Endothelial cell of umbilical vein (primary cell): ENCODE measurements around the gene RNF144B. TPM values are rescaled to one million over a fixed set of nuclear protein-coding genes. Genes with fewer than 3 reads are reported as not detected.

Experiments used
- BruUV-seq: library from RNA; stranded (reverse); fragments of 400-500 nt; replicated peaks from 2 replicates; lab custom pipeline; 2021; lab: Mats Ljungman, UMichigan
- CTCF ChIA-PET: fragments of 300-600, 350-600 bp; sonication (Branson Sonifier 250); formaldehyde crosslinking; loops from one replicate; lab custom pipeline; 2021; ENCODE audit warnings: antibody characterized with exemption, inconsistent platforms; lab: Charles Lee
- POLR2A ChIA-PET: fragments of 300-600, 350-600 bp; sonication (Branson Sonifier 250); formaldehyde crosslinking; loops from one replicate; lab custom pipeline; 2021; ENCODE audit warnings: antibody characterized with exemption, inconsistent platforms; lab: Charles Lee
- DNase-seq: peaks from one replicate; pipeline ENCODE4 v3.0.0-alpha.2; 2011; ENCODE audit warnings: low read depth, low spot score
- FAIRE-seq: peaks from 2 replicates; lab custom pipeline; 2011; peaks lifted over from hg19 to GRCh38; lab: Jason Lieb, UNC
- H2AFZ ChIP-seq: 2 replicates; pipeline ENCODE4 v1.6.0; 2012; ENCODE audit warnings: low read depth, low read length, control low read depth, inconsistent platforms
- H3K27ac ChIP-seq: 2 replicates; pipeline ENCODE4 v1.5.1; 2011; ENCODE audit warnings: low read depth, mild to moderate bottlenecking, control low read depth, low read length, moderate library complexity; ENCODE audit not compliant: insufficient read depth
- H3K27me3 ChIP-seq, 2 experiments: 2 replicates each; pipeline versions ENCODE4 v1.6.0 to v1.6.1; 2011; ENCODE audit warnings: low read length in 2 of 2, mixed read lengths in 1 of 2; ENCODE audit not compliant: control insufficient read depth in 2 of 2, insufficient read depth in 2 of 2
- H3K36me3 ChIP-seq, 2 experiments: 2 replicates in 1 of 2; 3 replicates in 1 of 2; pipeline ENCODE4 v1.5.1; 2011; ENCODE audit warnings: low read length in 2 of 2, mild to moderate bottlenecking in 1 of 2, moderate library complexity in 1 of 2; ENCODE audit not compliant: control insufficient read depth in 2 of 2, insufficient read depth in 2 of 2; ENCODE audit errors: extremely low read depth in 1 of 2
- H3K4me1 ChIP-seq: 3 replicates; pipeline ENCODE4 v1.5.1; 2011; ENCODE audit warnings: mild to moderate bottlenecking, low read length; ENCODE audit not compliant: control insufficient read depth, insufficient read depth; ENCODE audit errors: extremely low read depth
- H3K4me2 ChIP-seq: 2 replicates; pipeline ENCODE4 v1.6.1; 2011; ENCODE audit warnings: low read length, control low read depth, mixed read lengths; ENCODE audit not compliant: insufficient read depth
- H3K4me3 ChIP-seq, 3 experiments: fragments of 200-600 bp in 1 of 3; sonication (generic), shearing (Covaris generic) in 1 of 3; replicated peaks in 1 of 3; 2 replicates each; pipeline ENCODE4 v1.5.1; 2011 to 2016; ENCODE audit warnings: control low read depth in 3 of 3, low read length in 3 of 3, mild to moderate bottlenecking in 2 of 3, inconsistent platforms in 1 of 3, low read depth in 1 of 3, moderate library complexity in 1 of 3; ENCODE audit not compliant: insufficient read depth in 1 of 3
- H3K79me2 ChIP-seq: 2 replicates; pipeline ENCODE4 v1.6.0; 2012; ENCODE audit warnings: low read length, inconsistent platforms; ENCODE audit not compliant: control insufficient read depth, insufficient read depth
- H3K9ac ChIP-seq: replicated peaks from 2 replicates; pipeline ENCODE3; 2011; ENCODE audit warnings: low read length, control low read depth; ENCODE audit not compliant: insufficient read depth; ENCODE audit errors: extremely low read depth
- H3K9me1 ChIP-seq: replicated peaks from 3 replicates; pipeline ENCODE4 v1.6.0; 2011; ENCODE audit warnings: mild to moderate bottlenecking, low read length; ENCODE audit not compliant: control insufficient read depth, insufficient read depth; ENCODE audit errors: extremely low read depth
- H3K9me3 ChIP-seq: replicated peaks from 2 replicates; pipeline ENCODE4 v1.5.1; 2012; ENCODE audit warnings: low read length, inconsistent platforms; ENCODE audit not compliant: control insufficient read depth, insufficient read depth
- H4K20me1 ChIP-seq: replicated peaks from 2 replicates; pipeline ENCODE3; 2011; ENCODE audit warnings: mild to moderate bottlenecking, low read length; ENCODE audit not compliant: control insufficient read depth, insufficient read depth; ENCODE audit errors: extremely low read depth
- EZH2 ChIP-seq: IDR thresholded peaks from 2 replicates; pipeline ENCODE4 v1.6.1; 2012; ENCODE audit warnings: borderline replicate concordance, low read depth, mild to moderate bottlenecking, moderate library complexity, low read length, inconsistent platforms; ENCODE audit not compliant: severe bottlenecking
- FOS ChIP-seq: IDR thresholded peaks from 2 replicates; pipeline ENCODE4 v1.6.1; 2011; ENCODE audit warnings: mild to moderate bottlenecking, low read length, moderate library complexity, borderline replicate concordance; ENCODE audit not compliant: insufficient read depth
- GATA2 ChIP-seq: IDR thresholded peaks from 2 replicates; pipeline ENCODE4 v1.7.0; 2011; ENCODE audit warnings: low read depth, mild to moderate bottlenecking, moderate library complexity, mixed read lengths, low read length; ENCODE audit not compliant: insufficient read length, insufficient read depth
- JUN ChIP-seq: IDR thresholded peaks from 2 replicates; pipeline ENCODE4 v1.6.1; 2011; ENCODE audit warnings: borderline replicate concordance, low read depth; ENCODE audit not compliant: insufficient read length, insufficient read depth
- MYC ChIP-seq: IDR thresholded peaks from one replicate; pipeline ENCODE4 v1.6.1; 2011; ENCODE audit warnings: mild to moderate bottlenecking, low read depth, low read length
- POLR2A ChIP-seq: IDR thresholded peaks from 2 replicates; pipeline ENCODE4 v1.6.1; 2012; ENCODE audit warnings: low read depth, mild to moderate bottlenecking, control low read depth, low read length
- POLR2AphosphoS5 ChIP-seq: IDR thresholded peaks from 2 replicates; pipeline ENCODE4 v1.6.1; 2012; ENCODE audit warnings: low read depth, mild to moderate bottlenecking, control low read depth, low read length, moderate library complexity; ENCODE audit not compliant: insufficient read depth
- dilution Hi-C: fragments of 300-500 bp; cut with MboI; formaldehyde crosslinking; loops from one replicate; pipeline ENCODE4 v1.15.0; 2019; ENCODE audit warnings: low sequenced_read_pairs; ENCODE audit not compliant: extremely low pct_ligation_motif_present
- intact Hi-C: fragments of 100-400 bp; cut with micrococcal nuclease; formaldehyde crosslinking; loops from one replicate; pipeline ENCODE4 v1.10.0; 2022
- polyA plus RNA-seq, 4 experiments: library from polyadenylated mRNA; depleted of rRNA in 3 of 4; stranded (reverse) in 3 of 4; unstranded in 1 of 4; fragments of >200 nt; gene quantifications; 2 replicates each; pipeline versions ENCODE4 v1.2.1 to v1.2.3, GENCODE V29; 2011 to 2012; ENCODE audit warnings: missing spikeins in 1 of 4
- total RNA-seq: library from RNA; stranded (reverse); gene quantifications from 2 replicates; pipeline ENCODE4 v1.2.3, GENCODE V29; 2021
- TF ChIP-seq, protein P1 (sequence below), 2 donors: IDR thresholded peaks; 1 replicate in 1 of 2; 2 replicates in 1 of 2; pipeline ENCODE4 v1.5.1; 2011; ENCODE audit warnings: low read length in 2 of 2, mild to moderate bottlenecking in 2 of 2, moderate library complexity in 2 of 2, control low read depth in 1 of 2, inconsistent platforms in 1 of 2, low read depth in 1 of 2; ENCODE audit not compliant: insufficient read depth in 1 of 2; ENCODE audit errors: extremely low read depth in 1 of 2
- TF ChIP-seq, protein P2 (sequence below): IDR thresholded peaks from 2 replicates; pipeline ENCODE4 v1.6.1; 2011; ENCODE audit not compliant: insufficient read depth, insufficient read length

Gene RNF144B
- total and polyA plus RNA-seq, 2 donors (not counting 3 experiments of a cell fraction or from before 2014, with no cell fraction given): 18.1 to 97.3 TPM

DNA sequence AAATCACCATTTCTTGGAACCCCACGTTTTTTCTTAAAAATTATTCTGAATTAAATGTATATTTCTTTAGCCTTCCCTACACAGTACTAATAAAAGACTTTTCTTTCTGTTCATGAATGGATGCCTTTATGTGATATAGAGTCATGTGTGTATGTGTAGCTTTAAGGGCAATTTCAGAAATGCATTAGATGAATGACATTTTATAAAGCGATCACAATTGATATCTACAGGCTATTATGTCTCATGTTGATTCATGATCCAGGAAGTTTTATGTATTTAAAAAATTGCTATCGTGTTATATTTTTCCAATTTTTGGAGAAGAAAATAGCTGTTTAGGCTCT lies 81.3 kb downstream of the RNF144B start:
- H3K79me2 ChIP-seq: no peaks in the 10 kb centered on the region
- H4K20me1 ChIP-seq: no peaks in the 10 kb centered on the region
- intact Hi-C loops (no loop called here), dilution Hi-C loops (no loop called here)
- no peak overlapping the region for H3K27ac ChIP-seq
- DNase-seq: no peak
- no peak overlapping the region for H2AFZ ChIP-seq
- BruUV-seq: no TSS peak
- TF ChIP-seq POLR2AphosphoS5 (no peak), JUN (no peak), MYC (no peak), POLR2A (no peak), EZH2 (no peak), FOS (no peak), GATA2 (no peak)
- TF ChIP-seq, protein P1, sequence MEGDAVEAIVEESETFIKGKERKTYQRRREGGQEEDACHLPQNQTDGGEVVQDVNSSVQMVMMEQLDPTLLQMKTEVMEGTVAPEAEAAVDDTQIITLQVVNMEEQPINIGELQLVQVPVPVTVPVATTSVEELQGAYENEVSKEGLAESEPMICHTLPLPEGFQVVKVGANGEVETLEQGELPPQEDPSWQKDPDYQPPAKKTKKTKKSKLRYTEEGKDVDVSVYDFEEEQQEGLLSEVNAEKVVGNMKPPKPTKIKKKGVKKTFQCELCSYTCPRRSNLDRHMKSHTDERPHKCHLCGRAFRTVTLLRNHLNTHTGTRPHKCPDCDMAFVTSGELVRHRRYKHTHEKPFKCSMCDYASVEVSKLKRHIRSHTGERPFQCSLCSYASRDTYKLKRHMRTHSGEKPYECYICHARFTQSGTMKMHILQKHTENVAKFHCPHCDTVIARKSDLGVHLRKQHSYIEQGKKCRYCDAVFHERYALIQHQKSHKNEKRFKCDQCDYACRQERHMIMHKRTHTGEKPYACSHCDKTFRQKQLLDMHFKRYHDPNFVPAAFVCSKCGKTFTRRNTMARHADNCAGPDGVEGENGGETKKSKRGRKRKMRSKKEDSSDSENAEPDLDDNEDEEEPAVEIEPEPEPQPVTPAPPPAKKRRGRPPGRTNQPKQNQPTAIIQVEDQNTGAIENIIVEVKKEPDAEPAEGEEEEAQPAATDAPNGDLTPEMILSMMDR (IDR thresholded peaks at IDR 0.05; ENCODE audit: extremely low read depth in 1 of 2, insufficient read depth in 1 of 2, low read depth in 1 of 2, low read length in 2 of 2): no peak
- TF ChIP-seq, protein P2, sequence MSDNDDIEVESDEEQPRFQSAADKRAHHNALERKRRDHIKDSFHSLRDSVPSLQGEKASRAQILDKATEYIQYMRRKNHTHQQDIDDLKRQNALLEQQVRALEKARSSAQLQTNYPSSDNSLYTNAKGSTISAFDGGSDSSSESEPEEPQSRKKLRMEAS: no peak
- POLR2A ChIA-PET: no interaction called here
- no peaks in the 10 kb centered on the region for H3K4me1 ChIP-seq
- H3K9me1 ChIP-seq: no peaks in the 10 kb centered on the region
- H3K4me2 ChIP-seq: no peak overlapping the region
- H3K4me3 ChIP-seq: no peak overlapping the region
- no peak overlapping the region for H3K9ac ChIP-seq
- no peak for FAIRE-seq
- CTCF ChIA-PET: interaction anchor here (0.6 to 1.2 kb wide), 3 partner anchors 8 to 145 kb away, joined by 3 to 4 read pairs (median 3); no protein-coding TSS in a partner anchor
- H3K27me3 ChIP-seq: no peaks in the 10 kb centered on the region
- peaks cover 21 to 24% of the 10 kb centered on the region in 2 experiments for H3K36me3 ChIP-seq
- no peaks in the 10 kb centered on the region for H3K9me3 ChIP-seq
